Spleen (tissue), 11 donors: ENCODE measurements around the gene AFP. TPM values are rescaled to one million over a fixed set of nuclear protein-coding genes. Genes with fewer than 3 reads are reported as not detected.

Source experiments
- DNase-seq: peaks from one replicate; pipeline ENCODE4 v3.0.0-alpha.2; 2020
- H3K27ac ChIP-seq, 8 donors: fragments of 200-600 bp; sonication (generic) in 7 of 8; 1 replicate in 4 of 8; 2 replicates in 4 of 8; pipeline versions ENCODE4 v1.5.0 to v1.8.0; 2016 to 2021; ENCODE audit warnings: inconsistent platforms in 4 of 8, mild to moderate bottlenecking in 4 of 8, moderate library complexity in 1 of 8
- H3K27me3 ChIP-seq, 7 donors: fragments of 200-600 bp; sonication (generic) in 6 of 7; replicated peaks in 1 of 7; 1 replicate in 4 of 7; 2 replicates in 3 of 7; pipeline versions ENCODE4 v1.5.0 to v1.8.0; 2016 to 2021; ENCODE audit warnings: inconsistent platforms in 3 of 7, mild to moderate bottlenecking in 1 of 7
- H3K36me3 ChIP-seq, 6 donors: fragments of 200-600 bp; sonication (generic) in 5 of 6; 1 replicate in 4 of 6; 2 replicates in 2 of 6; pipeline versions ENCODE4 v1.5.0 to v1.8.0; 2016 to 2021; ENCODE audit warnings: inconsistent platforms in 2 of 6
- H3K4me1 ChIP-seq, 6 donors: fragments of 200-600 bp; sonication (generic) in 5 of 6; 1 replicate in 3 of 6; 2 replicates in 3 of 6; pipeline versions ENCODE4 v1.5.0 to v1.8.0; 2016 to 2021; ENCODE audit warnings: inconsistent platforms in 3 of 6
- H3K4me3 ChIP-seq, 8 donors: fragments of 200-600 bp; sonication (generic) in 7 of 8; 1 replicate in 4 of 8; 2 replicates in 4 of 8; pipeline versions ENCODE4 v1.5.0 to v1.8.0; 2016 to 2021; ENCODE audit warnings: inconsistent platforms in 4 of 8, mild to moderate bottlenecking in 4 of 8, moderate library complexity in 2 of 8
- H3K9me3 ChIP-seq, 8 donors: fragments of 200-600 bp; sonication (generic) in 7 of 8; 1 replicate in 4 of 8; 2 replicates in 4 of 8; pipeline versions ENCODE4 v1.5.0 to v1.8.0; 2016 to 2021; ENCODE audit warnings: inconsistent platforms in 4 of 8
- POLR2A ChIP-seq, 3 donors: fragments of 450-650 bp; IDR thresholded peaks; one replicate each; pipeline ENCODE4 v1.5.1; 2017; ENCODE audit warnings: antibody characterized with exemption in 3 of 3, mild to moderate bottlenecking in 1 of 3
- POLR2AphosphoS5 ChIP-seq, 3 donors: sonication (generic); formaldehyde crosslinking; IDR thresholded peaks; one replicate each; pipeline ENCODE4 v1.5.1; 2017; ENCODE audit warnings: antibody characterized with exemption in 3 of 3
- WGBS, 5 donors: extraction: QIAGEN DNeasy Blood & Tissue Kit in 3 of 5; methylation state at CpG; one replicate each; pipeline versions ENCODE4 v1.1.5 to v1.1.7; 2013 to 2018; 5-methylcytosine and 5-hydroxymethylcytosine counted together
- intact Hi-C: fragments of 100-400 bp; cut with DNase I; formaldehyde crosslinking; loops from one replicate; pipeline ENCODE4 v1.15.0; 2023; ENCODE audit warnings: low total_unique reads
- polyA plus RNA-seq, 3 donors: library from polyadenylated mRNA; stranded (reverse); fragments of 200-250 nt; gene quantifications; one replicate each; pipeline ENCODE4 v1.2.1, GENCODE V29; 2013
- total RNA-seq, 7 donors: library from RNA; depleted of rRNA in 3 of 7; stranded (reverse); fragments of >200 nt in 3 of 7; fragmentation: NEBNext Ultra II Directional in 4 of 7; extraction: Animal tissue kit (Norgen Biotek cat#: 25700) in 4 of 7; gene quantifications; one replicate each; pipeline versions ENCODE4 v1.1.0 to v1.2.1, GENCODE V29; 2016 to 2021
- TF ChIP-seq, protein P1 (sequence below), 11 experiments: fragments of 200-600 bp in 7 of 11; fragments of 450-650 bp in 4 of 11; sonication (generic) in 4 of 11; IDR thresholded peaks in 8 of 11; conservative IDR thresholded peaks in 3 of 11; 1 replicate in 7 of 11; 2 replicates in 4 of 11; pipeline versions ENCODE4 v1.4.0 to v1.8.0; 2016 to 2021; ENCODE audit warnings: antibody characterized with exemption in 11 of 11, inconsistent platforms in 4 of 11, mild to moderate bottlenecking in 1 of 11
- donor health status: healthy with polysubstance abuse.
- donor health status: DM: no; HTN: no; CAD: no; lungs with moderate emphysema.
- donor health status: DM: no; HTN: no; CAD: no.
- donor health status: Bipolar disorder and iron deficiency.
- donor health status: healthy.
- donor health status: DM: no; HTN: no; CAD: no.
- donor health status: DM: yes; HTN: yes; CAD: no.

Gene AFP
- total and polyA plus RNA-seq, 10 donors = not detected

- Histone ChIP-seq H3K27ac (no peak overlapping the region), H3K27me3 (no peaks in the 10 kb centered on the region), H3K9me3 (no peaks in the 10 kb centered on the region), H3K4me3 (no peak overlapping the region), H3K4me1 (no peaks in the 10 kb centered on the region), H3K36me3 (no peaks in the 10 kb centered on the region)
- intact Hi-C loops = no loop called here
- WGBS, 5 donors = 78 to 86% (median 83%) methylated on average over 3 of the region's 3 CpGs
- TF ChIP-seq POLR2A (IDR thresholded peaks at IDR 0.05) = no peak
- TF ChIP-seq, protein P1, sequence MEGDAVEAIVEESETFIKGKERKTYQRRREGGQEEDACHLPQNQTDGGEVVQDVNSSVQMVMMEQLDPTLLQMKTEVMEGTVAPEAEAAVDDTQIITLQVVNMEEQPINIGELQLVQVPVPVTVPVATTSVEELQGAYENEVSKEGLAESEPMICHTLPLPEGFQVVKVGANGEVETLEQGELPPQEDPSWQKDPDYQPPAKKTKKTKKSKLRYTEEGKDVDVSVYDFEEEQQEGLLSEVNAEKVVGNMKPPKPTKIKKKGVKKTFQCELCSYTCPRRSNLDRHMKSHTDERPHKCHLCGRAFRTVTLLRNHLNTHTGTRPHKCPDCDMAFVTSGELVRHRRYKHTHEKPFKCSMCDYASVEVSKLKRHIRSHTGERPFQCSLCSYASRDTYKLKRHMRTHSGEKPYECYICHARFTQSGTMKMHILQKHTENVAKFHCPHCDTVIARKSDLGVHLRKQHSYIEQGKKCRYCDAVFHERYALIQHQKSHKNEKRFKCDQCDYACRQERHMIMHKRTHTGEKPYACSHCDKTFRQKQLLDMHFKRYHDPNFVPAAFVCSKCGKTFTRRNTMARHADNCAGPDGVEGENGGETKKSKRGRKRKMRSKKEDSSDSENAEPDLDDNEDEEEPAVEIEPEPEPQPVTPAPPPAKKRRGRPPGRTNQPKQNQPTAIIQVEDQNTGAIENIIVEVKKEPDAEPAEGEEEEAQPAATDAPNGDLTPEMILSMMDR (IDR thresholded peaks at IDR 0.05 in 8 of 11, conservative IDR thresholded peaks at IDR 0.05 in 3 of 11) = no peak
- no peak for TF ChIP-seq POLR2AphosphoS5 (IDR thresholded peaks at IDR 0.05)
- no peak for DNase-seq
Measured at GRCh38 chr4:73410916-73411730, 24.9 kb upstream of the AFP start.

- H3K4me1 ChIP-seq = no peaks in the 10 kb centered on the region
- intact Hi-C loops = no loop called here
- DNase-seq = no peak
- no peak for TF ChIP-seq POLR2AphosphoS5 (IDR thresholded peaks at IDR 0.05)
- TF ChIP-seq POLR2A (IDR thresholded peaks at IDR 0.05) = no peak
- TF ChIP-seq, protein P1 (IDR thresholded peaks at IDR 0.05 in 8 of 11, conservative IDR thresholded peaks at IDR 0.05 in 3 of 11) = no peak
- H3K36me3 ChIP-seq = no peaks in the 10 kb centered on the region
- H3K4me3 ChIP-seq = no peak overlapping the region
- H3K27ac ChIP-seq = no peak overlapping the region
- 82 to 94% (median 92%) methylated on average over 8 of the region's 8 CpGs for WGBS, 5 donors
- H3K9me3 ChIP-seq = no peaks in the 10 kb centered on the region
- H3K27me3 ChIP-seq = no peaks in the 10 kb centered on the region
Measured at GRCh38 chr4:73411731-73412414, 24.1 kb upstream of the AFP start.

- H3K27me3 ChIP-seq = no peaks in the 10 kb centered on the region
- H3K9me3 ChIP-seq = no peaks in the 10 kb centered on the region
- H3K4me3 ChIP-seq = no peak overlapping the region
- H3K27ac ChIP-seq = no peak overlapping the region
- WGBS, 5 donors = 73 to 91% (median 84%) methylated on average over 4 of the region's 4 CpGs
- no peak for DNase-seq
- H3K36me3 ChIP-seq = no peaks in the 10 kb centered on the region
- intact Hi-C loops = no loop called here
- no peaks in the 10 kb centered on the region for H3K4me1 ChIP-seq
- TF ChIP-seq, protein P1 (IDR thresholded peaks at IDR 0.05 in 8 of 11, conservative IDR thresholded peaks at IDR 0.05 in 3 of 11) = no peak
- no peak for TF ChIP-seq POLR2A (IDR thresholded peaks at IDR 0.05)
- no peak for TF ChIP-seq POLR2AphosphoS5 (IDR thresholded peaks at IDR 0.05)
Measured at GRCh38 chr4:73413294-73413755, 22.7 kb upstream of the AFP start.

DNA sequence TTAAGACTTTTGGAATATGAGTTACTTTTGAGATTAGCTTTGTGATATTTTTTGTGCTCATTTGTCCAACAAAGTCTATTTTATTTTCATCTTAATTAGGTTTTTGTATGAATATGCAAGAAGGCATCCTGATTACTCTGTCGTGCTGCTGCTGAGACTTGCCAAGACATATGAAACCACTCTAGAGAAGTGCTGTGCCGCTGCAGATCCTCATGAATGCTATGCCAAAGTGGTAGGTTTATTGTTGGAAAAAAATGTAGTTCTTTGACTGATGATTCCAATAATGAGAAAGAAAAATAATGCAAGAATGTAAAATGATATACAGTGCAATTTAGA is 21.1 kb upstream of the AFP start:
- 63 to 79% (median 75%) methylated on average over 2 of the region's 2 CpGs for WGBS, 5 donors
- Histone ChIP-seq H3K4me3 (no peak overlapping the region), H3K9me3 (no peaks in the 10 kb centered on the region), H3K27me3 (no peaks in the 10 kb centered on the region), H3K36me3 (no peaks in the 10 kb centered on the region), H3K27ac (no peak overlapping the region), H3K4me1 (no peaks in the 10 kb centered on the region)
- TF ChIP-seq POLR2A (IDR thresholded peaks at IDR 0.05) (no peak), POLR2AphosphoS5 (IDR thresholded peaks at IDR 0.05) (no peak)
- TF ChIP-seq, protein P1 (IDR thresholded peaks at IDR 0.05 in 8 of 11, conservative IDR thresholded peaks at IDR 0.05 in 3 of 11) = no peak
- intact Hi-C loops = no loop called here
- DNase-seq = no peak
